ENCODE data around the gene NBEAL2.

DNA sequence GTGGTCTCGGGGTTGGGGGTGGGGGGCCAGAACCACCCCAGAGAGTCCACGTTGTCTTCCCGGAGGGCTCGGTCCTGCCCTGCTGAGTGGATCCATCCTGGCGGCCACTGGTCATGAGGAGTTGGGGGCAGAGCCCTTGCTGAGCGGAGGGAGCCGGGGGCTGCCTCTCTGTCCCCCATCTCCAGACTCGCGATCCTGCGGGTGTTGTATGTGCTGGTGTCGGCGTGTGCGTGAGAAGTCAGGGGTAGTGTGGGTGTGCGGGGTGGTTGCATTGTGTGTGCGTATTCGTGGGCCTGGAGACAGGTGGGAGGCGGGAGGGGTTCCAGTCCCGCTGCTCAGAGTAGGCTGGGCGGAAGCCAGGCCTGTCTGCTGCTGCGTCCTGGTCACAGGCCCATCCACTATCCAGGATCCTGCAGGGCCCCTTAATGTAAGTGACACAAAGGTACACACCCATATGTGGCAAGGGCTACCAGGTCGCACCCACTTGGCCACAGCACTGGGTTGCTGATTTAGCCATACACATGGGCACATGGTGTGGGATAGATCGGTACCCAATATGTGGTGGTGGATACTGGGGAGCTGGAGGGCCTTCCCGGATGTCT lies 30.7 kb downstream of the NBEAL2 start:
- TF ChIP-seq, protein P1, sequence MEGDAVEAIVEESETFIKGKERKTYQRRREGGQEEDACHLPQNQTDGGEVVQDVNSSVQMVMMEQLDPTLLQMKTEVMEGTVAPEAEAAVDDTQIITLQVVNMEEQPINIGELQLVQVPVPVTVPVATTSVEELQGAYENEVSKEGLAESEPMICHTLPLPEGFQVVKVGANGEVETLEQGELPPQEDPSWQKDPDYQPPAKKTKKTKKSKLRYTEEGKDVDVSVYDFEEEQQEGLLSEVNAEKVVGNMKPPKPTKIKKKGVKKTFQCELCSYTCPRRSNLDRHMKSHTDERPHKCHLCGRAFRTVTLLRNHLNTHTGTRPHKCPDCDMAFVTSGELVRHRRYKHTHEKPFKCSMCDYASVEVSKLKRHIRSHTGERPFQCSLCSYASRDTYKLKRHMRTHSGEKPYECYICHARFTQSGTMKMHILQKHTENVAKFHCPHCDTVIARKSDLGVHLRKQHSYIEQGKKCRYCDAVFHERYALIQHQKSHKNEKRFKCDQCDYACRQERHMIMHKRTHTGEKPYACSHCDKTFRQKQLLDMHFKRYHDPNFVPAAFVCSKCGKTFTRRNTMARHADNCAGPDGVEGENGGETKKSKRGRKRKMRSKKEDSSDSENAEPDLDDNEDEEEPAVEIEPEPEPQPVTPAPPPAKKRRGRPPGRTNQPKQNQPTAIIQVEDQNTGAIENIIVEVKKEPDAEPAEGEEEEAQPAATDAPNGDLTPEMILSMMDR (IDR thresholded peaks at IDR 0.05), result no peak
- TF ChIP-seq POLR2AphosphoS5 (IDR thresholded peaks at IDR 0.05) (no peak), POLR2A (IDR thresholded peaks at IDR 0.05) (no peak)
